Uterus (tissue), 4 donors: Measurements from ENCODE around the gene CIC. TPM values are rescaled to one million over a fixed set of nuclear protein-coding genes. Genes with fewer than 3 reads are reported as not detected.

Experiments used
- DNase-seq, 2 donors: peaks; one replicate each; pipeline ENCODE4 v3.0.0-alpha.2; 2019 to 2020
- H3K27ac ChIP-seq, 2 donors: fragments of 200-600 bp; sonication (generic); 1 replicate in 1 of 2; 2 replicates in 1 of 2; pipeline ENCODE4 v1.5.1; 2016 to 2018
- H3K27me3 ChIP-seq, 2 donors: fragments of 200-600 bp; sonication (generic); one replicate each; pipeline ENCODE4 v1.5.1; 2018 to 2019; ENCODE audit warnings: control low read depth in 1 of 2
- H3K36me3 ChIP-seq, 2 donors: fragments of 200-600 bp; sonication (generic); one replicate each; pipeline ENCODE4 v1.5.1; 2019; ENCODE audit warnings: control low read depth in 1 of 2
- H3K4me1 ChIP-seq, 2 donors: fragments of 200-600 bp; sonication (generic); one replicate each; pipeline ENCODE4 v1.5.1; 2018 to 2019; ENCODE audit warnings: control low read depth in 1 of 2
- H3K4me3 ChIP-seq, 2 donors: fragments of 200-600 bp; sonication (generic); 1 replicate in 1 of 2; 2 replicates in 1 of 2; pipeline ENCODE4 v1.5.1; 2018 to 2019; ENCODE audit warnings: mild to moderate bottlenecking in 1 of 2
- H3K9me3 ChIP-seq, 2 donors: fragments of 200-600 bp; sonication (generic); one replicate each; pipeline ENCODE4 v1.5.1; 2019; ENCODE audit warnings: control low read depth in 1 of 2
- CTCF ChIP-seq, 4 experiments: fragments of 200-600 bp in 2 of 4; fragments of 450-650 bp in 2 of 4; sonication (generic) in 2 of 4; IDR thresholded peaks; one replicate each; pipeline ENCODE4 v1.5.1; 2016 to 2019; ENCODE audit warnings: antibody characterized with exemption in 4 of 4, mild to moderate bottlenecking in 2 of 4, moderate library complexity in 1 of 4
- POLR2A ChIP-seq, 2 donors: fragments of 450-650 bp; IDR thresholded peaks; one replicate each; pipeline ENCODE4 v1.6.1; 2016; ENCODE audit warnings: antibody characterized with exemption in 2 of 2, mild to moderate bottlenecking in 1 of 2, moderate library complexity in 1 of 2
- intact Hi-C: fragments of 100-400 bp; cut with DNase I; formaldehyde crosslinking; loops from one replicate; pipeline ENCODE4 v1.15.1; 2023; ENCODE audit warnings: low total_unique reads
- total RNA-seq, 4 donors: library from RNA; depleted of rRNA in 3 of 4; stranded (reverse); fragments of >200 nt in 3 of 4; gene quantifications; one replicate each; pipeline versions ENCODE4 v1.1.0 to v1.2.4, GENCODE V29; 2014 to 2023
- donor health status: DM: yes; HTN: yes; CAD: no.

The CIC gene
- total RNA-seq, 4 donors from 2014 or later, result 28.7 to 155 (median 47.4) TPM

- Histone ChIP-seq H3K4me1 (peaks cover 5 to 32% of the 10 kb centered on the region in 2 donors), H3K36me3 (no peaks in the 10 kb centered on the region), H3K9me3 (no peaks in the 10 kb centered on the region), H3K27ac (peak overlapping the region in 1 of 2 donors; percentile 97), H3K27me3 (no peaks in the 10 kb centered on the region), H3K4me3 (no peak overlapping the region)
- intact Hi-C loops, result no loop called here
- TF ChIP-seq CTCF (IDR thresholded peaks at IDR 0.05) (no peak), POLR2A (IDR thresholded peaks at IDR 0.05) (no peak)
- no peak for DNase-seq
Measured at GRCh38 chr19:42275517-42275916, 6.5 kb downstream of the CIC start.

- Histone ChIP-seq H3K27ac (peak overlapping the region in 1 of 2 donors; percentile 97), H3K27me3 (no peaks in the 10 kb centered on the region), H3K36me3 (no peaks in the 10 kb centered on the region), H3K9me3 (no peaks in the 10 kb centered on the region), H3K4me1 (peaks cover 0 to 28% of the 10 kb centered on the region in 2 donors), H3K4me3 (no peak overlapping the region)
- no peak for DNase-seq
- intact Hi-C loops, result no loop called here
- no peak for TF ChIP-seq POLR2A (IDR thresholded peaks at IDR 0.05)
- no peak for TF ChIP-seq CTCF (IDR thresholded peaks at IDR 0.05)
Measured at GRCh38 chr19:42276284-42276683, 7.2 kb downstream of the CIC start.

- H3K9me3 ChIP-seq, result no peaks in the 10 kb centered on the region
- peaks cover 0 to 31% of the 10 kb centered on the region in 2 donors for H3K4me1 ChIP-seq
- no peaks in the 10 kb centered on the region for H3K27me3 ChIP-seq
- H3K27ac ChIP-seq, result peak overlapping the region; percentile 97
- no peak overlapping the region for H3K4me3 ChIP-seq
- intact Hi-C loops, result no loop called here
- no peak for DNase-seq
- TF ChIP-seq CTCF (IDR thresholded peaks at IDR 0.05) (no peak), POLR2A (IDR thresholded peaks at IDR 0.05) (no peak)
- no peaks in the 10 kb centered on the region for H3K36me3 ChIP-seq
Measured at GRCh38 chr19:42276821-42277220, 7.8 kb downstream of the CIC start.

GRCh38 chr19:42277821-42278451 is 8.9 kb downstream of the CIC start:
- peaks cover 5 to 39% of the 10 kb centered on the region in 2 donors for H3K4me1 ChIP-seq
- H3K27ac ChIP-seq, result peak overlapping the region; percentile 97
- no peaks in the 10 kb centered on the region for H3K9me3 ChIP-seq
- DNase-seq, result peak; percentile 20 to 25
- H3K27me3 ChIP-seq, result no peaks in the 10 kb centered on the region
- no peaks in the 10 kb centered on the region for H3K36me3 ChIP-seq
- no peak overlapping the region for H3K4me3 ChIP-seq
- no peak for TF ChIP-seq POLR2A (IDR thresholded peaks at IDR 0.05)
- intact Hi-C loops, result no loop called here

- intact Hi-C loops, result no loop called here
- Histone ChIP-seq H3K27ac (peak overlapping the region; percentile 97), H3K4me1 (peaks cover 6 to 43% of the 10 kb centered on the region in 2 donors), H3K4me3 (no peak overlapping the region), H3K27me3 (no peaks in the 10 kb centered on the region), H3K9me3 (no peaks in the 10 kb centered on the region), H3K36me3 (no peaks in the 10 kb centered on the region)
- TF ChIP-seq CTCF (IDR thresholded peaks at IDR 0.05), result no peak
- TF ChIP-seq POLR2A (IDR thresholded peaks at IDR 0.05), result no peak
- peak; percentile 35 to 41 for DNase-seq
Measured at GRCh38 chr19:42278452-42279154, 9.6 kb downstream of the CIC start.
